ENCODE measurements around the gene SCUBE1.

DNA sequence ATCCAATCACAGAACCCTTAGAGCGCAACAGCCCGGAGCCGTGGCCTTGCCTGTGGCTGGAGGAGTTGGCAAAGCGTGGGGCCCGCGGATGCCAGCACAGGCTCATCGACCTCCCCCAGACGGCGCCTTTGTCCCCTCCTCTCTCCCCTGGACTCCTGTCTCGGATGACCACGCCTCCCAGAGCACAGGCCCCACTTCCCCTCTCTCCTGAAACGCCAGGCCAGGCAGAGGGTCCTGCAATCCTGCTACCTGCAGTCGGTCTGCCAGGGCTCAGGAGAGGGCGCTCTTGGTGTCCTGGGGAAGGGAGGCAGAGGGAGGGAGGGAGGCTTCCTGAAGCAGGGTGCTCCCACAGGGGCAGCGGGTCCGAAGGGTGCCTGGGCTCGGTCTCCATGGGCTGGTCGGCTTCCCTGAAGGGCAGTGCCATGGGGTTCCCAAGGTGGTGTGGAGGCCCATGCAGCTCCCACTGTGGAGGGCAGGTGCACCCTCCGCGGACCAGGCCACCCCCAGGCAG, 139.6 kb downstream of the SCUBE1 start:
- no peak for TF ChIP-seq POLR2A (IDR thresholded peaks at IDR 0.05)
- TF ChIP-seq, protein P1, sequence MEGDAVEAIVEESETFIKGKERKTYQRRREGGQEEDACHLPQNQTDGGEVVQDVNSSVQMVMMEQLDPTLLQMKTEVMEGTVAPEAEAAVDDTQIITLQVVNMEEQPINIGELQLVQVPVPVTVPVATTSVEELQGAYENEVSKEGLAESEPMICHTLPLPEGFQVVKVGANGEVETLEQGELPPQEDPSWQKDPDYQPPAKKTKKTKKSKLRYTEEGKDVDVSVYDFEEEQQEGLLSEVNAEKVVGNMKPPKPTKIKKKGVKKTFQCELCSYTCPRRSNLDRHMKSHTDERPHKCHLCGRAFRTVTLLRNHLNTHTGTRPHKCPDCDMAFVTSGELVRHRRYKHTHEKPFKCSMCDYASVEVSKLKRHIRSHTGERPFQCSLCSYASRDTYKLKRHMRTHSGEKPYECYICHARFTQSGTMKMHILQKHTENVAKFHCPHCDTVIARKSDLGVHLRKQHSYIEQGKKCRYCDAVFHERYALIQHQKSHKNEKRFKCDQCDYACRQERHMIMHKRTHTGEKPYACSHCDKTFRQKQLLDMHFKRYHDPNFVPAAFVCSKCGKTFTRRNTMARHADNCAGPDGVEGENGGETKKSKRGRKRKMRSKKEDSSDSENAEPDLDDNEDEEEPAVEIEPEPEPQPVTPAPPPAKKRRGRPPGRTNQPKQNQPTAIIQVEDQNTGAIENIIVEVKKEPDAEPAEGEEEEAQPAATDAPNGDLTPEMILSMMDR (IDR thresholded peaks at IDR 0.05) = no peak

All from thyroid gland (tissue), 4 donors.